Neural cell (in vitro differentiated cells): Measurements from ENCODE around the gene LCA5. TPM values are rescaled to one million over a fixed set of nuclear protein-coding genes. Genes with fewer than 3 reads are reported as not detected.
"Not testable (repeated sequence)": the region's sequence is repeated elsewhere in the genome, so short reads cannot be mapped to it uniquely, and the experiment has no call there.

Source experiments
- H2AFZ ChIP-seq: fragments of 200-600, 300-800 bp; sonication (generic), shearing (Covaris generic); 2 replicates; pipeline ENCODE4 v1.6.0; 2014; ENCODE audit warnings: low read depth, mild to moderate bottlenecking, antibody characterized with exemption, low read length, moderate library complexity
- H3F3A ChIP-seq: fragments of 200-600 bp; shearing (Covaris generic); 2 replicates; pipeline ENCODE4 v1.6.1; 2016; ENCODE audit warnings: mild to moderate bottlenecking, moderate library complexity, mixed read lengths, antibody characterized with exemption, low read length; ENCODE audit not compliant: insufficient read depth, poor library complexity, severe bottlenecking
- H3K27ac ChIP-seq: fragments of 200-600, 300-800 bp; sonication (generic), shearing (Covaris generic); 2 replicates; pipeline ENCODE4 v1.5.1; 2014; ENCODE audit warnings: mild to moderate bottlenecking, low read length, moderate library complexity
- H3K27me3 ChIP-seq: fragments of 300-800, 200-600 bp; sonication (generic), shearing (Covaris generic); 2 replicates; pipeline ENCODE4 v1.6.0; 2014; ENCODE audit warnings: mild to moderate bottlenecking, low read depth, low read length, moderate library complexity; ENCODE audit not compliant: insufficient read depth
- H3K36me3 ChIP-seq: fragments of 300-800, 200-600 bp; sonication (generic), shearing (Covaris generic); 2 replicates; pipeline ENCODE4 v1.5.1; 2014; ENCODE audit warnings: mild to moderate bottlenecking, antibody characterized with exemption, low read length, moderate library complexity; ENCODE audit not compliant: insufficient read depth
- H3K4me2 ChIP-seq: fragments of 300-800, 200-600 bp; sonication (generic), shearing (Covaris generic); 2 replicates; pipeline ENCODE4 v1.6.0; 2014; ENCODE audit warnings: mild to moderate bottlenecking, low read length
- H3K4me3 ChIP-seq: fragments of 300-800, 200-600 bp; sonication (generic), shearing (Covaris generic); 2 replicates; pipeline ENCODE4 v1.5.1; 2014; ENCODE audit warnings: mild to moderate bottlenecking, low read length, moderate library complexity
- H3K79me2 ChIP-seq: fragments of 200-600 bp; shearing (Covaris generic); replicated peaks from 2 replicates; pipeline ENCODE4 v1.6.0; 2014; ENCODE audit warnings: mild to moderate bottlenecking, low read length, moderate library complexity; ENCODE audit not compliant: insufficient read depth
- H3K9ac ChIP-seq: fragments of 300-800, 200-600 bp; sonication (generic), shearing (Covaris generic); 2 replicates; pipeline ENCODE4 v1.6.1; 2016; ENCODE audit warnings: mild to moderate bottlenecking, low read length, mixed read lengths
- H3K9me2 ChIP-seq: fragments of 200-600 bp; shearing (Covaris generic); 2 replicates; pipeline ENCODE4 v1.6.1; 2016; ENCODE audit warnings: mild to moderate bottlenecking, low read length, mixed read lengths; ENCODE audit not compliant: insufficient read depth
- H3K9me3 ChIP-seq: fragments of 200-600, 300-800 bp; sonication (generic), shearing (Covaris generic); 2 replicates; pipeline ENCODE4 v1.6.1; 2016; ENCODE audit warnings: mild to moderate bottlenecking, mixed run types, low read length, moderate library complexity, mixed read lengths
- H4K20me1 ChIP-seq: fragments of 200-600 bp; shearing (Covaris generic); 2 replicates; pipeline ENCODE4 v1.6.1; 2016; ENCODE audit warnings: mild to moderate bottlenecking, mixed run types; ENCODE audit not compliant: insufficient read depth
- EP300 ChIP-seq: fragments of 450-650 bp; conservative IDR thresholded peaks from 2 replicates; pipeline ENCODE4 v1.6.1; 2014; ENCODE audit warnings: antibody characterized with exemption, mild to moderate bottlenecking, moderate library complexity; ENCODE audit not compliant: poor library complexity, severe bottlenecking
- EZH2 ChIP-seq: fragments of 200-600, 300-800 bp; shearing (Covaris generic), sonication (generic); IDR thresholded peaks from 2 replicates; pipeline ENCODE4 v1.6.1; 2014; ENCODE audit warnings: antibody characterized with exemption, low read length, borderline replicate concordance, mild to moderate bottlenecking; ENCODE audit not compliant: insufficient read depth, poor library complexity, severe bottlenecking
- MXI1 ChIP-seq: fragments of 450-650 bp; conservative IDR thresholded peaks from 2 replicates; pipeline ENCODE4 v1.6.1; 2014; ENCODE audit warnings: antibody characterized with exemption, mild to moderate bottlenecking; ENCODE audit not compliant: poor library complexity, severe bottlenecking
- POLR2AphosphoS5 ChIP-seq: IDR thresholded peaks from 2 replicates; pipeline ENCODE4 v1.6.1; 2012
- RAD21 ChIP-seq: fragments of 450-650 bp; conservative IDR thresholded peaks from 2 replicates; pipeline ENCODE4 v1.6.1; 2014; ENCODE audit warnings: antibody characterized with exemption, mild to moderate bottlenecking, moderate library complexity
- SMC3 ChIP-seq: fragments of 450-650 bp; conservative IDR thresholded peaks from 2 replicates; pipeline ENCODE4 v1.6.1; 2014; ENCODE audit warnings: antibody characterized with exemption, mild to moderate bottlenecking, moderate library complexity; ENCODE audit not compliant: poor library complexity
- TAF1 ChIP-seq: IDR thresholded peaks from 2 replicates; pipeline ENCODE4 v1.6.1; 2012; ENCODE audit warnings: low read depth
- polyA plus RNA-seq: library from polyadenylated mRNA; depleted of rRNA; stranded (reverse); fragments of >200 nt; gene quantifications from 2 replicates; pipeline ENCODE4 v1.2.3, GENCODE V29; 2014
- TF ChIP-seq, protein P1 (sequence below): IDR thresholded peaks from 2 replicates; pipeline ENCODE4 v1.6.1; 2012; ENCODE audit warnings: borderline replicate concordance
- TF ChIP-seq, protein P2 (sequence below): fragments of 450-650 bp; IDR thresholded peaks from 2 replicates; pipeline ENCODE4 v1.5.1; 2014; ENCODE audit warnings: antibody characterized with exemption, mild to moderate bottlenecking, moderate library complexity; ENCODE audit not compliant: poor library complexity, severe bottlenecking

Gene LCA5
- polyA plus RNA-seq, 1 donor from 2014 or later = 13.2 TPM

DNA sequence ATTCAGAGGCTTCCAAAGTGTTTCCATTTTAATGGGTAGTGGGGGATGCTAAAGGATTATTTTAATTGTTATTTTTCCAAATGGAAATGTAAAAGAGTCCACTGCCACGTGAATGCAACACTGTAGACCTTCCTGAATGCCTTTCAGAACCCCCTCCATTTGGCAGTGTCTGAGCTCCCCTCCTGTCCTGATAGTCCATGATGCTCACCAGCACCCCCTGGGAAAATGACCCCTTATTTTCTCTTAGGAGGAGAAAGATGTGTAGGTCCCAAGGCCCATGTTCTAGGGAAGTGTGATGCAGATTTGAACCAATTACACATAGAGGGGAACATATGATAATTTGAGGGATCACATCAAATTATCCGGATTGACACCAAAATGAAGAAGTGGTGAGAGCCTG, 47.1 kb upstream of the LCA5 start:
- TF ChIP-seq, protein P1, sequence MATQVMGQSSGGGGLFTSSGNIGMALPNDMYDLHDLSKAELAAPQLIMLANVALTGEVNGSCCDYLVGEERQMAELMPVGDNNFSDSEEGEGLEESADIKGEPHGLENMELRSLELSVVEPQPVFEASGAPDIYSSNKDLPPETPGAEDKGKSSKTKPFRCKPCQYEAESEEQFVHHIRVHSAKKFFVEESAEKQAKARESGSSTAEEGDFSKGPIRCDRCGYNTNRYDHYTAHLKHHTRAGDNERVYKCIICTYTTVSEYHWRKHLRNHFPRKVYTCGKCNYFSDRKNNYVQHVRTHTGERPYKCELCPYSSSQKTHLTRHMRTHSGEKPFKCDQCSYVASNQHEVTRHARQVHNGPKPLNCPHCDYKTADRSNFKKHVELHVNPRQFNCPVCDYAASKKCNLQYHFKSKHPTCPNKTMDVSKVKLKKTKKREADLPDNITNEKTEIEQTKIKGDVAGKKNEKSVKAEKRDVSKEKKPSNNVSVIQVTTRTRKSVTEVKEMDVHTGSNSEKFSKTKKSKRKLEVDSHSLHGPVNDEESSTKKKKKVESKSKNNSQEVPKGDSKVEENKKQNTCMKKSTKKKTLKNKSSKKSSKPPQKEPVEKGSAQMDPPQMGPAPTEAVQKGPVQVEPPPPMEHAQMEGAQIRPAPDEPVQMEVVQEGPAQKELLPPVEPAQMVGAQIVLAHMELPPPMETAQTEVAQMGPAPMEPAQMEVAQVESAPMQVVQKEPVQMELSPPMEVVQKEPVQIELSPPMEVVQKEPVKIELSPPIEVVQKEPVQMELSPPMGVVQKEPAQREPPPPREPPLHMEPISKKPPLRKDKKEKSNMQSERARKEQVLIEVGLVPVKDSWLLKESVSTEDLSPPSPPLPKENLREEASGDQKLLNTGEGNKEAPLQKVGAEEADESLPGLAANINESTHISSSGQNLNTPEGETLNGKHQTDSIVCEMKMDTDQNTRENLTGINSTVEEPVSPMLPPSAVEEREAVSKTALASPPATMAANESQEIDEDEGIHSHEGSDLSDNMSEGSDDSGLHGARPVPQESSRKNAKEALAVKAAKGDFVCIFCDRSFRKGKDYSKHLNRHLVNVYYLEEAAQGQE = no peak
- TF ChIP-seq EP300 = no peak
- TF ChIP-seq POLR2AphosphoS5 = no peak
- no peak for TF ChIP-seq RAD21
- TF ChIP-seq SMC3 = no peak
- TF ChIP-seq MXI1 = no peak
- no peak for TF ChIP-seq TAF1
- TF ChIP-seq EZH2 = no peak
- TF ChIP-seq, protein P2, sequence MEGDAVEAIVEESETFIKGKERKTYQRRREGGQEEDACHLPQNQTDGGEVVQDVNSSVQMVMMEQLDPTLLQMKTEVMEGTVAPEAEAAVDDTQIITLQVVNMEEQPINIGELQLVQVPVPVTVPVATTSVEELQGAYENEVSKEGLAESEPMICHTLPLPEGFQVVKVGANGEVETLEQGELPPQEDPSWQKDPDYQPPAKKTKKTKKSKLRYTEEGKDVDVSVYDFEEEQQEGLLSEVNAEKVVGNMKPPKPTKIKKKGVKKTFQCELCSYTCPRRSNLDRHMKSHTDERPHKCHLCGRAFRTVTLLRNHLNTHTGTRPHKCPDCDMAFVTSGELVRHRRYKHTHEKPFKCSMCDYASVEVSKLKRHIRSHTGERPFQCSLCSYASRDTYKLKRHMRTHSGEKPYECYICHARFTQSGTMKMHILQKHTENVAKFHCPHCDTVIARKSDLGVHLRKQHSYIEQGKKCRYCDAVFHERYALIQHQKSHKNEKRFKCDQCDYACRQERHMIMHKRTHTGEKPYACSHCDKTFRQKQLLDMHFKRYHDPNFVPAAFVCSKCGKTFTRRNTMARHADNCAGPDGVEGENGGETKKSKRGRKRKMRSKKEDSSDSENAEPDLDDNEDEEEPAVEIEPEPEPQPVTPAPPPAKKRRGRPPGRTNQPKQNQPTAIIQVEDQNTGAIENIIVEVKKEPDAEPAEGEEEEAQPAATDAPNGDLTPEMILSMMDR = no peak
- H3K9me3 ChIP-seq = no peaks in the 10 kb centered on the region

DNA sequence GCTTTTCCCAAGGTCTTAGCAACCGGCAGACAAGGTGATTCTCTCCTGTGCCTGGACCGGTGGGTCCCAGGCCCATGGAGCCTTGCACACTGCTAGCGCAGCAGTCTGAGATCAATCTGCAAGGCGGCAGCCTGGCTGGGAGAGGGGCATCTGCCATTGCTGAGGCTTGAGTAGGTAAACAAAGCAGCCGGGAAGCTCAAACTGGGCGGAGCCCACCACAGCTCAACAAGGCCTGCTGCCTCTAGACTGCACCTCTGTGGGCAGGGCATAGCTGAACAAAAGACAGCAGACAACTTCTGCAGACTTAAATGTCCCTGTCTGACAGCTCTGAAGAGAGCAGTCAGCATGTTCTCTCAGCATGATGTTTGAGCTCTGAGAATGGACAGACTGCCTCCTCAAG, 40.7 kb upstream of the LCA5 start:
- not testable (repeated sequence) for H3K4me3 ChIP-seq, H4K20me1 ChIP-seq, H3K4me2 ChIP-seq, H3F3A ChIP-seq, H3K9me2 ChIP-seq, H3K27ac ChIP-seq, H2AFZ ChIP-seq, H3K79me2 ChIP-seq, H3K9ac ChIP-seq, H3K9me3 ChIP-seq, H3K27me3 ChIP-seq, H3K36me3 ChIP-seq

More for the DNA sequence above, 47.1 kb upstream of the LCA5 start:
- Histone ChIP-seq H3K4me2 (no peak overlapping the region), H3F3A (no peaks in the 10 kb centered on the region), H3K9me2 (no peaks in the 10 kb centered on the region), H3K27me3 (no peaks in the 10 kb centered on the region), H3K36me3 (no peaks in the 10 kb centered on the region), H4K20me1 (no peaks in the 10 kb centered on the region), H3K9ac (no peak overlapping the region), H3K27ac (no peak overlapping the region), H3K79me2 (no peaks in the 10 kb centered on the region), H2AFZ (no peak overlapping the region), H3K4me3 (no peak overlapping the region)

DNA sequence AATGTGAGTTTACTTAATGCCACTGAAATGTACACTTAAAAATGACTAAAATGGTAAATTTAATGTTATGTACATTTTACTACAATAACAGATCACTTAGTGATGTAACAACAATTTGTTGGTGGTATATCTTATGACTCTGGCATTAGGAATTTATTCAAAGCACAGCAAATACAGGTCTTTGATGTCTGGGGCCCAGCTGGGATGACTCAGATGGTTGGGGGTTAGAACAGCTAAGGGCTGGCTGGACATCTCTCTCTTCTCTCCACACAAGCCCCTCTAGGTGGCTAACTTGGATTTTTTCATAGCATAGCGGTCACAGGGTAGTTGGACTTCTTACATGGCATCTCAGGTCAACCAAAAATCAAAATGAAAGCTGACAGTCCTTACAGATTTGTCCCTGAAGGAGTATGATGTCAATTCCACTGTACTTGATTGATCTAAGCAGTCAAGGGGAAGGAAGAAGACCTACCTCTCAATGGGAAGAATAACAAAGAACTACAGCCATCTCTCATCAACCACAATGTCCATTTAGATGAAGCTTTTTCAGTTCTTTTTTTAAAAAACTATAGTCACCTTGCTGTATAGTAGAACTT, 37.5 kb upstream of the LCA5 start:
- Histone ChIP-seq H4K20me1 (no peaks in the 10 kb centered on the region), H3K27me3 (no peaks in the 10 kb centered on the region), H3K36me3 (no peaks in the 10 kb centered on the region), H3K27ac (no peak overlapping the region), H3K79me2 (no peaks in the 10 kb centered on the region), H3K4me3 (no peak overlapping the region), H3F3A (no peaks in the 10 kb centered on the region), H3K9me2 (no peaks in the 10 kb centered on the region), H3K9ac (no peak overlapping the region), H3K4me2 (no peak overlapping the region), H2AFZ (no peak overlapping the region), H3K9me3 (no peaks in the 10 kb centered on the region)
- no peak for TF ChIP-seq TAF1
- TF ChIP-seq EP300 = no peak
- no peak for TF ChIP-seq MXI1
- TF ChIP-seq, protein P1 = no peak
- TF ChIP-seq EZH2 = no peak
- TF ChIP-seq, protein P2 = no peak
- no peak for TF ChIP-seq SMC3
- TF ChIP-seq RAD21 = no peak
- TF ChIP-seq POLR2AphosphoS5 = no peak
